ENCODE measurements around the gene PNLIPRP2.

The PNLIPRP2 gene

GRCh38 chr10:116657863-116658551 is 37.3 kb downstream of the PNLIPRP2 start:
- DNase-seq = no peak

GRCh38 chr10:116659049-116659670 is 38.4 kb downstream of the PNLIPRP2 start:
- DNase-seq = no peak

GRCh38 chr10:116660860-116661259 is 40.1 kb downstream of the PNLIPRP2 start:
- no peak for DNase-seq

- DNase-seq = no peak
These were observed 42.6 kb downstream of the PNLIPRP2 start for GRCh38 chr10:116663342-116663741.

- DNase-seq = no peak
These were observed 43.9 kb downstream of the PNLIPRP2 start for GRCh38 chr10:116664631-116665030.

- DNase-seq = no peak
These were observed 44.9 kb downstream of the PNLIPRP2 start for GRCh38 chr10:116665541-116666125.

- DNase-seq = no peak
These were observed 46.7 kb downstream of the PNLIPRP2 start for GRCh38 chr10:116667484-116667883.

- no peak for DNase-seq
These were observed 47.3 kb downstream of the PNLIPRP2 start for GRCh38 chr10:116668018-116668417.

- DNase-seq = no peak
These were observed 47.7 kb downstream of the PNLIPRP2 start for GRCh38 chr10:116668446-116668845.

- DNase-seq = no peak
These were observed 48.3 kb downstream of the PNLIPRP2 start for GRCh38 chr10:116669080-116669479.

- no peak for DNase-seq
These were observed 49.3 kb downstream of the PNLIPRP2 start for GRCh38 chr10:116669832-116670644.

- no peak for DNase-seq
These were observed 50.0 kb downstream of the PNLIPRP2 start for GRCh38 chr10:116670706-116671105.

- no peak for DNase-seq
These were observed 50.6 kb downstream of the PNLIPRP2 start for GRCh38 chr10:116671274-116671926.

GRCh38 chr10:116672891-116673290 is 52.1 kb downstream of the PNLIPRP2 start:
- no peak for DNase-seq

GRCh38 chr10:116673866-116674265 is 53.1 kb downstream of the PNLIPRP2 start:
- DNase-seq = no peak

GRCh38 chr10:116674901-116675423 is 54.2 kb downstream of the PNLIPRP2 start:
- DNase-seq = no peak

- DNase-seq = no peak
These were observed 55.4 kb downstream of the PNLIPRP2 start for GRCh38 chr10:116676118-116676517.

- no peak for DNase-seq
These were observed 55.9 kb downstream of the PNLIPRP2 start for GRCh38 chr10:116676633-116677032.

- no peak for DNase-seq
These were observed 58.6 kb downstream of the PNLIPRP2 start for GRCh38 chr10:116679351-116679750.

- DNase-seq = no peak
These were observed 62.4 kb downstream of the PNLIPRP2 start for GRCh38 chr10:116683166-116683565.

GRCh38 chr10:116683821-116684220 is 63.1 kb downstream of the PNLIPRP2 start:
- no peak for DNase-seq

- DNase-seq = no peak
These were observed 64.0 kb downstream of the PNLIPRP2 start for GRCh38 chr10:116684781-116685180.

- DNase-seq = no peak
These were observed 65.1 kb downstream of the PNLIPRP2 start for GRCh38 chr10:116685807-116686206.
